ENCODE measurements around the gene CYSTM1.

The CYSTM1 gene

GRCh38 chr5:140253985-140254384 lies 79.0 kb downstream of the CYSTM1 start:
- Histone ChIP-seq H3K36me3 (ENCODE audit: control insufficient read depth, low read depth, low read length) (no peaks in the 10 kb centered on the region), H3K4me1 (ENCODE audit: control insufficient read depth, low read depth, low read length) (no peaks in the 10 kb centered on the region), H3K9me3 (ENCODE audit: control insufficient read depth, low read depth, low read length) (no peaks in the 10 kb centered on the region), H3K27ac (ENCODE audit: low read length) (no peak overlapping the region), H3K27me3 (ENCODE audit: control insufficient read depth, insufficient read depth, low read length) (no peaks in the 10 kb centered on the region), H3K9ac (ENCODE audit: low read length) (no peak overlapping the region), H3K4me3 (ENCODE audit: low read length) (no peak overlapping the region)

GRCh38 chr5:140255460-140256157 lies 80.6 kb downstream of the CYSTM1 start:
- H3K36me3 ChIP-seq (ENCODE audit: control insufficient read depth, low read depth, low read length), result no peaks in the 10 kb centered on the region
- no peak overlapping the region for H3K9ac ChIP-seq (ENCODE audit: low read length)
- no peaks in the 10 kb centered on the region for H3K27me3 ChIP-seq (ENCODE audit: control insufficient read depth, insufficient read depth, low read length)
- H3K4me3 ChIP-seq (ENCODE audit: low read length), result no peak overlapping the region
- H3K9me3 ChIP-seq (ENCODE audit: control insufficient read depth, low read depth, low read length), result no peaks in the 10 kb centered on the region
- H3K4me1 ChIP-seq (ENCODE audit: control insufficient read depth, low read depth, low read length), result no peaks in the 10 kb centered on the region
- no peak overlapping the region for H3K27ac ChIP-seq (ENCODE audit: low read length)

- no peaks in the 10 kb centered on the region for H3K4me1 ChIP-seq (ENCODE audit: control insufficient read depth, low read depth, low read length)
- H3K27ac ChIP-seq (ENCODE audit: low read length), result no peak overlapping the region
- H3K4me3 ChIP-seq (ENCODE audit: low read length), result no peak overlapping the region
- H3K36me3 ChIP-seq (ENCODE audit: control insufficient read depth, low read depth, low read length), result no peaks in the 10 kb centered on the region
- no peaks in the 10 kb centered on the region for H3K27me3 ChIP-seq (ENCODE audit: control insufficient read depth, insufficient read depth, low read length)
- no peaks in the 10 kb centered on the region for H3K9me3 ChIP-seq (ENCODE audit: control insufficient read depth, low read depth, low read length)
- H3K9ac ChIP-seq (ENCODE audit: low read length), result no peak overlapping the region
Measured at GRCh38 chr5:140256726-140257125, 81.7 kb downstream of the CYSTM1 start.

GRCh38 chr5:140258016-140258415 lies 83.0 kb downstream of the CYSTM1 start:
- Histone ChIP-seq H3K27me3 (ENCODE audit: control insufficient read depth, insufficient read depth, low read length) (no peaks in the 10 kb centered on the region), H3K9ac (ENCODE audit: low read length) (no peak overlapping the region), H3K36me3 (ENCODE audit: control insufficient read depth, low read depth, low read length) (no peaks in the 10 kb centered on the region), H3K27ac (ENCODE audit: low read length) (no peak overlapping the region), H3K9me3 (ENCODE audit: control insufficient read depth, low read depth, low read length) (no peaks in the 10 kb centered on the region), H3K4me1 (ENCODE audit: control insufficient read depth, low read depth, low read length) (no peaks in the 10 kb centered on the region), H3K4me3 (ENCODE audit: low read length) (no peak overlapping the region)

GRCh38 chr5:140258873-140259272 lies 83.9 kb downstream of the CYSTM1 start:
- Histone ChIP-seq H3K9ac (ENCODE audit: low read length) (no peak overlapping the region), H3K27ac (ENCODE audit: low read length) (no peak overlapping the region), H3K4me1 (ENCODE audit: control insufficient read depth, low read depth, low read length) (no peaks in the 10 kb centered on the region), H3K4me3 (ENCODE audit: low read length) (no peak overlapping the region), H3K36me3 (ENCODE audit: control insufficient read depth, low read depth, low read length) (no peaks in the 10 kb centered on the region), H3K9me3 (ENCODE audit: control insufficient read depth, low read depth, low read length) (no peaks in the 10 kb centered on the region), H3K27me3 (ENCODE audit: control insufficient read depth, insufficient read depth, low read length) (no peaks in the 10 kb centered on the region)

- no peaks in the 10 kb centered on the region for H3K9me3 ChIP-seq (ENCODE audit: control insufficient read depth, low read depth, low read length)
- H3K36me3 ChIP-seq (ENCODE audit: control insufficient read depth, low read depth, low read length), result no peaks in the 10 kb centered on the region
- H3K27ac ChIP-seq (ENCODE audit: low read length), result no peak overlapping the region
- H3K4me3 ChIP-seq (ENCODE audit: low read length), result no peak overlapping the region
- no peaks in the 10 kb centered on the region for H3K4me1 ChIP-seq (ENCODE audit: control insufficient read depth, low read depth, low read length)
- H3K9ac ChIP-seq (ENCODE audit: low read length), result no peak overlapping the region
- H3K27me3 ChIP-seq (ENCODE audit: control insufficient read depth, insufficient read depth, low read length), result no peaks in the 10 kb centered on the region
Measured at GRCh38 chr5:140259500-140259899, 84.5 kb downstream of the CYSTM1 start.

GRCh38 chr5:140260089-140260656 lies 85.2 kb downstream of the CYSTM1 start:
- Histone ChIP-seq H3K4me1 (ENCODE audit: control insufficient read depth, low read depth, low read length) (no peaks in the 10 kb centered on the region), H3K27me3 (ENCODE audit: control insufficient read depth, insufficient read depth, low read length) (no peaks in the 10 kb centered on the region), H3K9me3 (ENCODE audit: control insufficient read depth, low read depth, low read length) (no peaks in the 10 kb centered on the region), H3K4me3 (ENCODE audit: low read length) (no peak overlapping the region), H3K36me3 (ENCODE audit: control insufficient read depth, low read depth, low read length) (no peaks in the 10 kb centered on the region), H3K27ac (ENCODE audit: low read length) (no peak overlapping the region), H3K9ac (ENCODE audit: low read length) (no peak overlapping the region)

- Histone ChIP-seq H3K4me1 (ENCODE audit: control insufficient read depth, low read depth, low read length) (no peaks in the 10 kb centered on the region), H3K9me3 (ENCODE audit: control insufficient read depth, low read depth, low read length) (no peaks in the 10 kb centered on the region), H3K27ac (ENCODE audit: low read length) (no peak overlapping the region), H3K27me3 (ENCODE audit: control insufficient read depth, insufficient read depth, low read length) (no peaks in the 10 kb centered on the region), H3K9ac (ENCODE audit: low read length) (no peak overlapping the region), H3K36me3 (ENCODE audit: control insufficient read depth, low read depth, low read length) (no peaks in the 10 kb centered on the region), H3K4me3 (ENCODE audit: low read length) (no peak overlapping the region)
Measured at GRCh38 chr5:140261403-140262171, 86.6 kb downstream of the CYSTM1 start.

- Histone ChIP-seq H3K27me3 (ENCODE audit: control insufficient read depth, insufficient read depth, low read length) (no peaks in the 10 kb centered on the region), H3K36me3 (ENCODE audit: control insufficient read depth, low read depth, low read length) (no peaks in the 10 kb centered on the region), H3K9ac (ENCODE audit: low read length) (no peak overlapping the region), H3K4me3 (ENCODE audit: low read length) (no peak overlapping the region), H3K9me3 (ENCODE audit: control insufficient read depth, low read depth, low read length) (no peaks in the 10 kb centered on the region), H3K4me1 (ENCODE audit: control insufficient read depth, low read depth, low read length) (no peaks in the 10 kb centered on the region), H3K27ac (ENCODE audit: low read length) (no peak overlapping the region)
Measured at GRCh38 chr5:140262221-140262620, 87.2 kb downstream of the CYSTM1 start.

- H3K9me3 ChIP-seq (ENCODE audit: control insufficient read depth, low read depth, low read length), result no peaks in the 10 kb centered on the region
- no peaks in the 10 kb centered on the region for H3K27me3 ChIP-seq (ENCODE audit: control insufficient read depth, insufficient read depth, low read length)
- no peaks in the 10 kb centered on the region for H3K36me3 ChIP-seq (ENCODE audit: control insufficient read depth, low read depth, low read length)
- H3K4me1 ChIP-seq (ENCODE audit: control insufficient read depth, low read depth, low read length), result no peaks in the 10 kb centered on the region
- H3K27ac ChIP-seq (ENCODE audit: low read length), result no peak overlapping the region
- H3K4me3 ChIP-seq (ENCODE audit: low read length), result no peak overlapping the region
- no peak overlapping the region for H3K9ac ChIP-seq (ENCODE audit: low read length)
Measured at GRCh38 chr5:140262839-140263238, 87.9 kb downstream of the CYSTM1 start.

GRCh38 chr5:140265845-140266244 lies 90.9 kb downstream of the CYSTM1 start:
- Histone ChIP-seq H3K36me3 (ENCODE audit: control insufficient read depth, low read depth, low read length) (no peaks in the 10 kb centered on the region), H3K27ac (ENCODE audit: low read length) (no peak overlapping the region), H3K4me1 (ENCODE audit: control insufficient read depth, low read depth, low read length) (no peaks in the 10 kb centered on the region), H3K4me3 (ENCODE audit: low read length) (no peak overlapping the region), H3K9me3 (ENCODE audit: control insufficient read depth, low read depth, low read length) (no peaks in the 10 kb centered on the region), H3K9ac (ENCODE audit: low read length) (no peak overlapping the region), H3K27me3 (ENCODE audit: control insufficient read depth, insufficient read depth, low read length) (no peaks in the 10 kb centered on the region)

All from iPS-18a (cell line).